ENCODE results near the gene CACNA2D3.

CACNA2D3 gene

DNA sequence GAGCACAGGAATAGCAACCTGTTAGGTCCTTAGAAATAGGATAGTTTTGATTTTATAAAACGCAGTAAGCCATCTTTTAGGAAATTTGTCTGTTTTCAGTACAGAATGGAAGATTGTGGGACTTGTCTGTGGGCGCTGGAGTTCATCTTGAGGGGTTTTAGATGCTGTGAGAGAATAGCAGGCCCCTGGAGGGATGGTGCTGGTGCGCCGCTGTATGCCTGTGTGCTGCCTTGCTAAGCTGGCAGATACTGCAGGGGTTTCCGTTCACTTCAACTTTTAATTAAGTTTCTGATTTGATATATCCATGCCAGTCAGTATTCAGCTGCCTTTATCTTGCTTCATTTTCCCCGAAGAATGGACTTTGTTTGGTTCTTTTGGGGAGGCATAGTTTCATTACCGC, 4.2 kb downstream of the CACNA2D3 start:
- in situ Hi-C loops (cut with HindIII; ENCODE audit: low sequenced_read_pairs), result no loop called here

DNA sequence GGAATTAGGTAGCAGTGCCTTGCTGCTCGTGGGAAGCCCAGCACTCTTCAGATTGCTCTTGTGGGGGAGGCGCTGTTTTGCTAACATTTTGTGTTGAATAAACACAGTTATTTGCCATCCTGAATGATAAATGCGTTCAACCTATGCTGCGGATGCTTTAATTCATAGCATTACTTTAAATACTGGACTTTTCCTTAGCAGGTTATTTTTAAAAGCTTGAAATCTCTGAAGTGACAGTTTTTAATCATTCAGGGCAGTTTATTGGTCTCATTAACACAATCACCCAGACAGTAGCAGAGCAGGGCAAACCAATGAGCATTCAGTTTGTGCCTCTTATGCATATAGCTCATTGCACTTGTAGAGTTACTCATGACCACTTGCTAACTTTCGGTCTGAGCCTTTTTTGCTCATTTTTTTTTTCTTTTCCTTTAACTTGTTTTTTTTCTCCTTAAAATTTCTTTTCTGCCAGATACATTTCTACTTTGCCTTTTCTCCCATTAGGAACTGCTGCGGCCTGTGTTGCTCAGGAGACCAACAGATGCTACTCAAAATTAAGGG, 5.2 kb downstream of the CACNA2D3 start:
- in situ Hi-C loops (cut with HindIII; ENCODE audit: low sequenced_read_pairs), result no loop called here

DNA sequence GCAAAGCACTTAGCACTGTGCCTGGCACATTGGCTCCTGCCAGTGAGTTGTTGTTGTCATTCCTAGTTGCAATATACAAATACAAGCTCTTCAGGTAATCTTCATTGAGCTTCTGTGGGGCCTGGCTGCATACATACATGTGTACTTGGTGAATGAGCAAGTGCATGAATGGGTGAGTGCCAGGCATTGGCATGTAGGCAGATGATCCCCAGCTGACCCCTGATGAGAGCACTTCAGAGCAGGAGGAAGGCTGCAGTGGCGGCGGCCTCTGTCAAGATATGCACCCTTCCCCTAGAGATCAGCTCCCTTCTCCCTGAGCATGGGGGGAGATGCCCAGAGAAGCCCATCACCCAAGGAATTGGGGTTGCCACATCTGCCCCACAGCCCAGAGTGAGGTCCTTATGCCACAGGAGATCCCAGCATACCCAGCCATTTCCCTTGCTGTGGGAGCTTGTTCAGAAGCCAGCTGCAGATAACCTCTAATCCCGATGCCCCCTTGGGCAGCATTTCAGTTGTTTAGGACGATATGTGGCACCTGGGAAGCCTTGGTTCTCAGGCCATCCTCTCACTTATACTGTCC, 8.8 kb downstream of the CACNA2D3 start:
- in situ Hi-C loops (cut with HindIII; ENCODE audit: low sequenced_read_pairs), result no loop called here

DNA sequence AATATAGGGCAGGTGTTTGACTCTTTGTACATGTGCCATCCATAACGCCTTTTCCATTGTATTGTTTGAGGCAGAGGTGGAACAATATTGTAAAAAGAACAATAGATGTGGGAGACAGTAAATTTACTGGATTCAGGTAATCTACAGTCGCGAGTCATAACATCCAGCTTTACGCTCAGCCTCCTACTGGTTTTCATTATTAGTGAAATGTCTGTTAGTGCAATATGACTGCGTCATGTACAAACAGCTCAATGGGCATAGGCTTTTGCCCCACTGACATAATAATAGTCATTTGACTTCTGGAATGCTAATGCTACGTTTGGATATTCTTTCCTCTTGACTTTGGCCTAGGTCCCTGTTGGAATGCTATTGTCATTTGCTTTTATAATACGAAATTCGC, 9.5 kb downstream of the CACNA2D3 start:
- in situ Hi-C loops (cut with HindIII; ENCODE audit: low sequenced_read_pairs), result no loop called here

DNA sequence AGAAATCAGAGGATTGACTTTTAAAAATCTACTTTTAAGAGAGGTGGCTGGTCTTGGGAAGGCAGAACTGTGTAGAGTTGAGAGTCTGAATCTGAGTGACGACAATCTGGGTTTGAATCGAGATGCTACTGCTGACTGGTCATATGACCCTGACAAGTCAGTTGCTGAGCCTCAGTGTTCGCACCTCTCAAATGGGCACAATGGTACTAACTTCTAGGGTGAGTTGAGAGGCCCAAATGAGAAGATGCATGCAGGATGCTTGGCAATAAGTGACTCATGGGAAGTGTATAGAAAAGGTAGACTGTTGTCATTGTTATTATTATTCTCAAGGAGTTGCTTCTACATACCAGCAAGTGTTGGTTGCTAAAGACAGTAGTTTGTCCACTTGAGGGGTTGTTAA, 10.3 kb downstream of the CACNA2D3 start:
- in situ Hi-C loops (cut with HindIII; ENCODE audit: low sequenced_read_pairs), result no loop called here

DNA sequence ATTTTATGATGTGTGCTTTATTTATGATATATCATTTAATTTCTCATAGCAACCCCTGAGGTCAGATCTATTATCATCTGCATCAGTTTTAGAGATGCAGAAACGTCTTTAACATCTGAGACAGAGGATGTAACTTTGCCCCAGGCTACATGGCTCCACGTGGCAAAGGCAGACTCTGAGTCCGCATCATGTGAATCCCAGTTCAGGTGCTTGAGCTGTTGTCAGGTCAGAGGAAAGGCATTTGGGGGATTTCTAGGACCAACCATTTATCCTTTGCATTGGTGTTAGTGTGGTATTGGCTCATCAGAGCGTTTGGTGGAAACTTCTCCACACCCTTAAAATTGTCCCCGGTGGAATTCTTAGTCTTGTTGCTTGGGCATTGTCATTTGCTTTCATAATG, 10.8 kb downstream of the CACNA2D3 start:
- in situ Hi-C loops (cut with HindIII; ENCODE audit: low sequenced_read_pairs), result no loop called here

DNA sequence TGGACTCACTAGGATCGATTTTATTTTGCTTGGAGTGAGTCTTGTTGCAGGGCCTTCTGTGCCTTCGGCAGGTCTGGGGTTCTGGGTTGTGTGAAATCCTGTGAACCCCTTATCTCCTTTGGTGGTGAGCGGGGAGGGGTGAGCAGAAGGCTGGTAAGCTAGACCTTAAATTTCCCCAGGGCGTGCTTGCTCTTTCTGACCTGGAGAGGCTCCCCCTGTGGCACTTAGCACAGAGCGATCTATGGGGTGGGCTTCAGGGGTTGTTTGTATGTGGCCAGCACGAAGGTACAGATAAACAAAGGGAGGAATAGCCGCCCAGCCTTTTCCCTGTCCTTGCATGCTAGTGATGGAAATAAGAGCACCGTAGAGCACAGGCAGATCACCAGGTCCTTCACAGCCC, 11.8 kb downstream of the CACNA2D3 start:
- in situ Hi-C loops (cut with HindIII; ENCODE audit: low sequenced_read_pairs), result no loop called here

DNA sequence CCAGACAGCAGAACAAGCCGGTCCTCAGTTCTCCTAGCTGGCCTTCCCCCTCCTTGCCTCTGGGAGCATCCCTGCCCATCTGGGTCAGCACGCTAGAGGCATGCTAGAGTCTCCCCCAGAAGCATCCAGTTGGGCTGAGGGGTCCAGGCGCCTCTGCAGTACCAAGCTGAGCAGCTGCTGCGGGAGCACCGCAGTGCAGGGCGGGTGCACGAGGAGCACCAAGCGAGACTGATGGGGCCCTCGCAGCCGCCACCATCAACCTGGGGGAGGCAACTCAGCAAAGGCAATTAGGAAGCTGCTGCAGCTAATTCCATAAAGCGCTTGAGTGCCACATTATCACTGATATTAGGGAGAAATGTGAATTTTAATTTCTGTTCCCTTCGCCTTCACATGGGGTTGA, 12.4 kb downstream of the CACNA2D3 start:
- in situ Hi-C loops (cut with HindIII; ENCODE audit: low sequenced_read_pairs), result no loop called here

DNA sequence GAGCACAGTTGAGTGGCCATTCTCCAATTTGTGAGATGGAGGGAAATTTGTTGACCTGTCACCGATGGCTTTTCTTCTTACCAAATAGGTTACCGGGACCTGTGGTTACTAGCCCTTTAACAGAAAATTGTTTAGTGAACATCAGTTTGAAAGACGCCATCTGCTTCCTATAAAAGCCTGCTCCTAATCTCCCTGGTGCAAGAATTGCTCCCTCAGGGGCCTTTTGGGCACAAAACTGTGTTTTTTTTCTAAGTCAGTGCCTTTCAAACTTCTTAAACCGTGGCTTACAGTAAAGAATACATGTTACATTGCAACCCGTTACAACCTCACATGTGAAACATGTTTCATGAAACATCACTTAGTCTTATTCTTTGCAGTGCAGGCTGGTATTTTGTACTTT, 15.0 kb downstream of the CACNA2D3 start:
- in situ Hi-C loops (cut with HindIII; ENCODE audit: low sequenced_read_pairs), result no loop called here

DNA sequence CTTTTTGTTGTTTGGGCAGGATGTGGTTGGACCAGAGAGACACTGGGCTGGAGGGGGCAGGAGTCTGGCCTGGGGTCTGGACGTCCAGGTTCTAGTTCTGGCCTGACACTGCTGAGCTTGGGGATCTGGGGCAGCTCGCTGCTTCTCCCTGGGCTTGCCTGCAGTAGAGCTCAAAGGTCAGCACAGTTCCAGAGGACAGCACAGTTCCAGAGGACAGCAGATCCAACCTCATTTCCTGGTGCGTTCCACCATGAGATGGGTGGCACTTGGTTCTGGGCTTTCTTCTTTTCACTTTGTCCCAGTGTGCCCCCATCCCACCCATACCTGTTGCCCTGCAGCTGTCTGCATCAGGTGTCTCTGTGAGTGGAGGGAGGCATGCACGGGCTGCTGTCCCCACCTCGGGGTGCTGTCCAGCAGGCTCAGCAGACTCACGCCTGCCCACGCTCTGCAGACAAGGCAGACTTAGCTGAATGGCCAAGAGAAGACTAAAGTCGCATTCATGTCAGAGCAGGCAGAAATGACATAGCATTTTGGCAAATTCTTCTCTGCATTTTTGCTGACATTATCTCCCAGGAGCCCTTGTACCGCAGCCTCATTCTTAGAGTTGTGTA, 16.7 kb downstream of the CACNA2D3 start:
- in situ Hi-C loops (cut with HindIII; ENCODE audit: low sequenced_read_pairs), result no loop called here

DNA sequence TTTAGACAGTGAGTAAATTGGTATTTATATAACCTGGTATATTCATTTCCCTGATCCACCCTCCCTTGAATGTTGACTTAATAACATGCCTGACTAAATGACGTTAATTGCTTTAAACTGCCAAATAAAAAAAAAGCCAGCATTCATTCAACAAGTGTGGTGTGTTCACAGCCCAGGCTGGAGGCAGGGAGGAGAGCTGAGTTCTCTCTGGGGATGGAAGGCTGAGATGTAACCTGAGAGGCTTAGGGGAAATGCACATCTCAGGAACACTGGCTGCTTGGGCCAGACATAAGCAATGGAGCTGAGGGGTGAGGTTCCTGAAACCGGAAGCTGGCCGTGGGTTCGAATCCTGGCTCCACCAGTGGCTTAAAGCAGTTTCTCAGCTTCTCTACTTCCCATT, 17.3 kb downstream of the CACNA2D3 start:
- in situ Hi-C loops (cut with HindIII; ENCODE audit: low sequenced_read_pairs), result no loop called here

DNA sequence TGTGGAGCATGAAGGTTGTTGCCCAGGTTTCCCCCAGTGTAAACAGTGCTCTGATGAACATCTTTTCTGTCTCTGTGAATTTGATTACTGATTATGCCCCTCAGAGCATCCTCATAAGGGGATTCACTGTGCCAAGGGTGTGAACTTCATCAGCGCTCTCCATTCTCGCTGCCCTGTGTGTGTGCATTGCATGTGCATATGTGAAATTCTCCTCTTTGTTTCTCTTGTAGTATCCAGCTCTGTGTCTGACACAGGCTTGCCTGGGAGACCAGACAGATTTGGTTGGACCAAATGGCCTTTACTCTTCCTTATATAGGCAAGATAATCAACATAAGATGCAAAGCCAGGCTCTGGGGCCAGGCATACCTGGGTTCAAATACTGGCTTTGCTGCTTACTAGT, 21.9 kb downstream of the CACNA2D3 start:
- in situ Hi-C loops (cut with HindIII; ENCODE audit: low sequenced_read_pairs), result no loop called here

DNA sequence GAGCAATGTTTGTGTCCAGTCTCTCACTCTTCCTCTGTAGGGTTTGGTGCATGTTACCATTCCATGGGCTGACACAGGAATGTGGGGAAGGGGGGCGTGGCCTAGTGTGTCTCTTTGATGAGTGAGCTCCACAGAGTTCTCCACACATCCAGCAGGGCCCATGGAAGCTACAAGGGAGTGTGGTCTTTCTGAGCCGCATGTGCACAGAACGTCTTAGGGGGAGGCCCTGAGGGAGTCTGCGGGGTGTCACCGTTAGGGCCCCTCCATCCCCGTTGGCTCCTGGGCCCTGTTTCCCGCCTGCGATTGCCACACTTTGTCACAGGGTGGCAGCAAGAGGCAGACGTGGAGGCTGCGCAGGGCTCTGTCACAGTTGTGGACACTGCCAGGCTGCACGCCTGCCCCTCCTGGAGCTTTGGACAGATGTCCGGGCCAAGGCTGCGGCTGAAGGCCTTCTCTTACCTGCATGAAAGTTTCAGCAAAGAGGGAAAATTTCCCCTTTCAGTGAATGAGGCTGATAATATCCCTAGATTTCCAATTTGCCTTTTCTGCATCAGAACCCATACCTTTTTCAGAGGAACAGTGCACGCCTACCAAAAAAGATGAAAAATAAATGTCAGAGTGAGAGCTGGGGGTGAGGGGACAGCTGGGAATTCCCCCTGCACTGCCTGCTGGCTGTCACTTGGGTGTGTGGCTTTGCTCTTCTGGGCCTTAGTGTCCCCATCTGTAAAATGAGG, 24.3 kb downstream of the CACNA2D3 start:
- in situ Hi-C loops (cut with HindIII; ENCODE audit: low sequenced_read_pairs), result no loop called here

DNA sequence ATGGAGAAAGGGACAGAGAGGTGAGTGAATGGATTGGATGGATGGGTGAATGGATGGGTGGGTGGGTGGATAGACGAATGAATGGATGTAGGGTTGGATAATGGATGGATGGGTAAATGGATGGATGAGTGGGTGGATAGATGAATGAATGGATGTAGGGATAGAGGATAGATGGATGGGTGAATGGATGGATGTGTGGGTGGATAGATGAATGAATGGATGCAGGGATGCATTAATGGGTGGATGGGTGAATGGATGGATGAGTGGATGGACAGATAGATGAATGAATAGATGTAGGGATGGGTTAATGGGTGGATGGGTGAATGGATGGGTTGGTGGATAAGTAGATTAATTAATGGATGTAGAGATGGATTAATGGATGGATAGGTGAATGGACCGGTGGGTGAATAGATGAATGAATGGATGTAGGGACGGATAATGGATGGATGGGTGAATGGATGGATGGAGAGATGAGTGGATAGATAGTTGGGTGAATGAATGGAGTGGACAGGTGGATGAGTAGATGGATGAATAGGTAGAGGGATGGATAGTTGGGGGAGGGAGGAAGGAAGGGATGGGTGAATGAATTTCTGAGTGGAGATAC, 28.6 kb downstream of the CACNA2D3 start:
- in situ Hi-C loops (cut with HindIII; ENCODE audit: low sequenced_read_pairs), result no loop called here

DNA sequence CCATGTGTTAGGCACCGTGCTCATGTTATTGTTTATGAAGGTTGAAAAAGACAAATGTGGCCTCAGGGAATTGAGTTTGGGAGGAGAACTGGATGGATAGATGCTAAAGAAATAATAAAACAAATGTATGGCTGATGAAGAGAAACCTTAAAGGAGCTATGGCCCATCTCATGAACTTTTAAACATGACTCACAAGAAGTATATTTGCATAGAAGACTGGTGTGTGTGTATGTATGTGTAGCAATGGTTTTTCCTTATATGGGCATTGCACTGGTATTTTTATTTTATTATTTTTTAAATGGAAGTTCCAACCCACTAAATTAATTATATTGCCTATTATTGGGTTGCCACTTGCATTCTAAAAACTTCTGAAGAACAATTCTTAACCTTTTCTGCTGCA, 31.1 kb downstream of the CACNA2D3 start:
- in situ Hi-C loops (cut with HindIII; ENCODE audit: low sequenced_read_pairs), result no loop called here

DNA sequence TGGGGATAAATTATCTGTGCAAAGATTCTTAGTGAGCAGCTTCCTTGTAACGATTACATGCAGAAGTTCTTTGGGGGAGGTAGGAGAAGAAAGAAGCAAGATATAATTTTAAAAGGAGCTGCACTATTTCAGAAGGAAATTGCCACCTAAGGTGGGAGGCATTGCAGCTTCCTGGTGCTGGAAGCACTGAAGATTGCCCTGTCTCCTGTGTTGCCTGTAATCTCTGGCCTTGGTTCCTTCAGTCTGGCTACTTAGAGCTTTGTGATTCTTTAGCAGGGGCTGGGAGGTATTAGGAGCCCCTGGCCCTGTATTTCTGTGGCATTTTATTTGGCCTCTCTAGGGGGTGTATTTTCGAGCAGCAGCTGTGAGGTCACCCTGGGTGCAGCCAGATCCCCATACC, 35.5 kb downstream of the CACNA2D3 start:
- in situ Hi-C loops (cut with HindIII; ENCODE audit: low sequenced_read_pairs), result loop anchor here (5.0 kb wide), 1 partner anchor 81 kb away; no protein-coding TSS in a partner anchor

DNA sequence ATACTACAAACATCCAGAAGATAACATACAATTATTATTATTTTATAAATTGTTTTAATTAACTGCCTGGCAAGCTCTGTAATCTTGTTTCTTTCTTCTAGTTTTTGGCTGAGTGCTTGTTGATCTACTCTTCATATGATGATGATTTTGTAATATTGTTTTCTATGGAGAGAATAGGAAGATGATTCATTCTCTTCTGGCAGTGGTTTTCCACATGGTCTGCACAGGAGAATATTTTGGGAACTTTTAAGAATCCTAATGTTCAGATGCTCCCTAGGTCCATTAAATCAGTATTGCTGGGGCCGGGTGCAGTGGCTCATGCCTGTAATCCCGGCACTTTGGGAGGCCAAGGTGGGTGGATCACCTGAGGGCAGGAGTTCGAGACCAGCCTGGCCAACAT, 37.6 kb downstream of the CACNA2D3 start:
- in situ Hi-C loops (cut with HindIII; ENCODE audit: low sequenced_read_pairs), result loop anchor here (5.0 kb wide), 1 partner anchor 83 kb away; no protein-coding TSS in a partner anchor

DNA sequence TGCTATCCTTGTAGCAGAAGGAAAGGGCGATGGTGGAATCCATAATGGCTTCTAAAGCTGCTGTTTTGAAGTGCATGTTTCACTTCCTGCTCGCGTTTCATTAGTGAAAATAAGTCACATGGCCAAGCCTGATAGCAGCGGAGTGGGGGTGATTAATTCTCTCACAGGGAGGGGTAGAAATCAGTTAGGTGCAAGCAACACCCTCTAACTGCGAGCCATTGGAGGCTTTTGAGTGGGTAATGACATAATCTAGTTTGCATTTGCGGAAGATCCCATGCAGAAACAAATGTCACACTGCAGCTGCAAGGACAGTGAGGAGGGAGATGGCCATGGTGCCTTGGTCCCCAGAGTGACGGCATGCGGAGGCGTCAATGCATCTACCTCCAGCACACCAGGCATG, 41.1 kb downstream of the CACNA2D3 start:
- in situ Hi-C loops (cut with HindIII; ENCODE audit: low sequenced_read_pairs), result no loop called here

DNA sequence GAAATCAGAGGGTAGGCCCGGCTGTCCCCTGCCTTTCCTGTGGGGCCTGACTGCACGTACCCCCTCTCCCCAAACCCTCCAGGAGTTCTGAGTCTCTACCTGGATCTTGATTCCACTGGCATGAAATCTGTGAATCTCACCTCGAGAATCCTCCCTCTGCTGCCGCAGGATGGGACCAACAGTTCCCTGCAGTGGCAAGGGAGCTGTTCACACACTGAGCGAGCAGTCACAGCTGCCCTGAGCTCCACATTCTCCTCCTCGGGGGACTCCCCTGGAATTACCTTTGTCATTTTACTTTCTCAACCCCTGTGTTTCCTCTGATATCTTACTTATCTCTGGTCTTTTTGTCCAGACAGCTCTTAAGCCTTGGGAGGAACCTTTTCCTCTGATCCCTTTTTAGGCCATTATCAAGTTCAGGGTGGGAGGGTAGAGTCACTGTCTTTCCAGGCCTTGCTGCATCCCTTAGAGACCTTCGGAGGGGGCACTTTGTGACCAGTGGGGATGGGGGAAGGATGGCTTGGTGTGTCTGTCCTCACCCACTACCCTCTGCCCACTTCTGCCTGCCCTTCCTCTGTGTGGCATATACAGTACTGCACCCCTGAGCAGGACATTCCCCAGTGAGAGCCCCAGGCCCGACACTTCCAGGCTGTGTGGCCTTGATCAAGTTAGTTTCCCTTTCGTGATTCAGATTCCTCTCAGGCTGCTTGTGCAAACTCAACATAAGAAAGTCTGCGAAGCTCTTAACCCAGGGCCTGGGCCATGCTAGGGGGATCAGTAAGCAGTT, 42.0 kb downstream of the CACNA2D3 start:
- in situ Hi-C loops (cut with HindIII; ENCODE audit: low sequenced_read_pairs), result no loop called here

DNA sequence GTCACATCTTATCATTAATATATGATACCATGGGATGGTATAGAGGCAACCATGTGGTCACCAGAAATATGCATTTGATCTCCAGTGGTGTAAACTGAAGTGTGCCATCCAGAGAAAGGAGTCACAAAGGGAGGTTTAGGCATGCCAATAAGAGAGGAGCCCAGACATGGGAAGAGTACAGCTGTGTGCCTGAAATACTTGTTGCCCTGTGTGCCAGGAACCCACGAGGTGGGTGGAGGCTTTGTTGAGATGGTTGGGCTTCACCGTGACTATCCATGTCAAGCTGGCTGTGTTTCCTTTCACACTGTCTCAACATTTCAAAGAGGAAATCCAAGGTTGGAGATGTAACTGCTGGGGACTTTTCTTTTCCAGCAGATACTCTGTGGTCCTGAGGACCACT, 43.5 kb downstream of the CACNA2D3 start:
- in situ Hi-C loops (cut with HindIII; ENCODE audit: low sequenced_read_pairs), result no loop called here

DNA sequence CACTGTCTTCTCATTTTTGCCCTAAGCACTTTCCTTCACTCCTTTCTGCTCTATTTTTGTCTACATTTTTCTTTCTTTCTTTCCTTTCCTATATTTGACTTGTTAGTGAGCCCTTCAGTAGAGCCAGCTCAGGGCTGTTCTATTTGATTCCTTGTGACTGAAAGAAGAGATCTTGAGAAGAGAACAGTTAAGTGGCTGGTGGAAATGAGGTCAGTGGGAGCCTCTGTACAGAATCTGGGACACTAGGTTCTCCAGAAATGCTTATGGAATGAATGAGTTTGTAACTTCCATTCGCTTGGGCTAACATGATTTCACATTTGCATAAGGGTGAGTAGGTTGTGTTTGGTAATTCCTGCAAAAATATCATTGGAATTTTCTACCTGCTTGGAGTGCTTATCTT, 45.6 kb downstream of the CACNA2D3 start:
- in situ Hi-C loops (cut with HindIII; ENCODE audit: low sequenced_read_pairs), result no loop called here

All from endothelial cell of hepatic sinusoid (primary cell).